RWPE2 (cell line): Measurements from ENCODE around the gene NRSN2.

Experiments used
- ATAC-seq: fragments of 200-7000 bp; cut with Tn5 transposase; 3 replicates; pipeline ENCODE4 v1.9.1; 2021; ENCODE audit warnings: low read depth
- DNase-seq: peaks from one replicate; pipeline ENCODE4 v3.0.0-alpha.2; 2020; ENCODE audit warnings: low spot score
- H3K27ac ChIP-seq: fragments of 450-650 bp; 2 replicates; pipeline ENCODE4 v1.5.1; 2017; ENCODE audit warnings: mild to moderate bottlenecking; ENCODE audit not compliant: poor library complexity, severe bottlenecking
- H3K27me3 ChIP-seq: fragments of 250-450 bp; sonication (Bioruptor Pico); 2 replicates; pipeline ENCODE4 v1.5.1; 2021; ENCODE audit warnings: mild to moderate bottlenecking, moderate library complexity; ENCODE audit not compliant: insufficient read depth, poor library complexity, severe bottlenecking
- H3K36me3 ChIP-seq: fragments of 250-450 bp; sonication (Bioruptor Pico); 2 replicates; pipeline ENCODE4 v1.5.1; 2020; ENCODE audit warnings: low read depth, mild to moderate bottlenecking, moderate library complexity
- H3K4me1 ChIP-seq: fragments of 250-450 bp; sonication (Bioruptor Pico); 2 replicates; pipeline ENCODE4 v1.5.1; 2021; ENCODE audit warnings: mild to moderate bottlenecking, moderate library complexity; ENCODE audit not compliant: insufficient read depth, poor library complexity, severe bottlenecking
- H3K4me3 ChIP-seq: fragments of 250-450 bp; sonication (Bioruptor Pico); 2 replicates; pipeline ENCODE4 v1.5.1; 2021; ENCODE audit warnings: mild to moderate bottlenecking, moderate library complexity; ENCODE audit not compliant: severe bottlenecking
- H3K9me3 ChIP-seq: fragments of 250-450 bp; sonication (Bioruptor Pico); 2 replicates; pipeline ENCODE4 v1.5.1; 2021; ENCODE audit warnings: mild to moderate bottlenecking, moderate library complexity; ENCODE audit not compliant: severe bottlenecking
- CTCF ChIP-seq: fragments of 450-650 bp; IDR thresholded peaks from one replicate; pipeline ENCODE4 v1.5.1; 2017; ENCODE audit warnings: mild to moderate bottlenecking, moderate library complexity; ENCODE audit not compliant: poor library complexity, severe bottlenecking

NRSN2 gene

GRCh38 chr20:347317-347639 is 367 bp downstream of the NRSN2 start:
- Histone ChIP-seq H3K36me3 (peaks cover 8% of the 10 kb centered on the region; the same call in 1 of the 2 replicates), H3K4me1 (no peaks in the 10 kb centered on the region), H3K27ac (peak overlapping the region; percentile 76), H3K27me3 (no peaks in the 10 kb centered on the region), H3K4me3 (peak overlapping the region; percentile 46), H3K9me3 (peaks cover 3% of the 10 kb centered on the region)
- DNase-seq (no peak), ATAC-seq (no peak)
- TF ChIP-seq CTCF: no peak

GRCh38 chr20:347640-348484 is 951 bp downstream of the NRSN2 start:
- Histone ChIP-seq H3K9me3 (peaks cover under 1% of the 10 kb centered on the region), H3K27me3 (no peaks in the 10 kb centered on the region), H3K4me3 (peak overlapping the region; percentile 46), H3K4me1 (no peaks in the 10 kb centered on the region), H3K36me3 (peaks cover 8% of the 10 kb centered on the region; the same call in 1 of the 2 replicates), H3K27ac (peak overlapping the region; percentile 76)
- DNase-seq: peak; percentile 95
- no peak for TF ChIP-seq CTCF
- peak; percentile 82 for ATAC-seq

- Histone ChIP-seq H3K4me1 (no peaks in the 10 kb centered on the region), H3K4me3 (no peak overlapping the region), H3K9me3 (no peaks in the 10 kb centered on the region), H3K36me3 (peaks cover 8% of the 10 kb centered on the region; the same call in 1 of the 2 replicates), H3K27ac (peak overlapping the region; percentile 76), H3K27me3 (no peaks in the 10 kb centered on the region)
- ATAC-seq (no peak), DNase-seq (no peak)
- no peak for TF ChIP-seq CTCF
Measured at GRCh38 chr20:348972-349841, 2.3 kb downstream of the NRSN2 start.

GRCh38 chr20:353166-353565 is 6.3 kb downstream of the NRSN2 start:
- ATAC-seq (no peak), DNase-seq (no peak)
- no peak for TF ChIP-seq CTCF
- Histone ChIP-seq H3K4me3 (no peak overlapping the region), H3K4me1 (no peaks in the 10 kb centered on the region), H3K27me3 (no peaks in the 10 kb centered on the region), H3K27ac (no peak overlapping the region), H3K9me3 (no peaks in the 10 kb centered on the region), H3K36me3 (peaks cover 8% of the 10 kb centered on the region; the same call in 1 of the 2 replicates)
